ENCODE results near the gene RBM39.

DNA sequence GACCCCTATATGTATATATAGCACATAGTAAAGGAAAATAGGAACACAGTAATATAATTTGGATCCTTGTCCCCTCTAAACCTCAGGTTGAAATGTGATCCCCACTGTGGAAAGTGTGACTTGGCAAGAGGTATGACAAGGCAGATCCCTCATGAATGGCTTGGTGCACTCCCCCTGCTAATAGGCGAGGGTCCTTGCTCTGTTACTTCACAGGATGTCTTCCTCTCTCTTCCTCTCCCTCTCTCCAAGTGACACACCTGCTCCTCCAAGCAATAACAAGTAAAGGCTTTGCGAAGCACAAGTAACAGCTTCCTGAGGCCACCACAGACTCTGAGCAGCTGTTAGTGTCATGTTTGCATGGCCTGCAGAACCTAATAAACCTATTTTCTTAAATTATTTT is 26.4 kb downstream of the RBM39 start:
- TF ChIP-seq POLR2A (IDR thresholded peaks at IDR 0.05; ENCODE audit: low read length) (no peak), GATA1 (IDR thresholded peaks at IDR 0.05; ENCODE audit: low read depth, low read length) (no peak)
